Brain microvascular endothelial cell (primary cell): ENCODE measurements around the gene DNAJC15.
"Not testable (repeated sequence)": the region's sequence is repeated elsewhere in the genome, so short reads cannot be mapped to it uniquely, and the experiment has no call there.

Experiments
- DNase-seq: peaks from one replicate; pipeline ENCODE4 v3.0.0-alpha.2; 2020
- H3K27ac ChIP-seq: fragments of 250-450 bp; sonication (Bioruptor Pico); 2 replicates; pipeline ENCODE4 v1.5.1; 2020; ENCODE audit warnings: mild to moderate bottlenecking, moderate library complexity
- H3K27me3 ChIP-seq: fragments of 250-450 bp; sonication (Bioruptor Pico); replicated peaks from 2 replicates; pipeline ENCODE4 v1.5.1; 2020; ENCODE audit warnings: mild to moderate bottlenecking
- H3K36me3 ChIP-seq: fragments of 250-450 bp; sonication (Bioruptor Pico); replicated peaks from 2 replicates; pipeline ENCODE4 v1.5.1; 2020; ENCODE audit warnings: mild to moderate bottlenecking
- H3K4me3 ChIP-seq: 2 replicates; pipeline ENCODE4 v1.5.1; 2011; ENCODE audit warnings: low read depth, mild to moderate bottlenecking, control low read depth, low read length, moderate library complexity
- in situ Hi-C: cut with HindIII; loops from 2 replicates; pipeline ENCODE4 v1.10.0; 2017; ENCODE audit warnings: low sequenced_read_pairs, low pct_ligation_motif_present
- TF ChIP-seq, protein P1 (sequence below): IDR thresholded peaks from 2 replicates; pipeline ENCODE4 v1.5.1; 2011; ENCODE audit warnings: low read depth, mild to moderate bottlenecking, moderate library complexity, low read length, control low read depth, inconsistent platforms; ENCODE audit errors: missing control alignments

The DNAJC15 gene

DNA sequence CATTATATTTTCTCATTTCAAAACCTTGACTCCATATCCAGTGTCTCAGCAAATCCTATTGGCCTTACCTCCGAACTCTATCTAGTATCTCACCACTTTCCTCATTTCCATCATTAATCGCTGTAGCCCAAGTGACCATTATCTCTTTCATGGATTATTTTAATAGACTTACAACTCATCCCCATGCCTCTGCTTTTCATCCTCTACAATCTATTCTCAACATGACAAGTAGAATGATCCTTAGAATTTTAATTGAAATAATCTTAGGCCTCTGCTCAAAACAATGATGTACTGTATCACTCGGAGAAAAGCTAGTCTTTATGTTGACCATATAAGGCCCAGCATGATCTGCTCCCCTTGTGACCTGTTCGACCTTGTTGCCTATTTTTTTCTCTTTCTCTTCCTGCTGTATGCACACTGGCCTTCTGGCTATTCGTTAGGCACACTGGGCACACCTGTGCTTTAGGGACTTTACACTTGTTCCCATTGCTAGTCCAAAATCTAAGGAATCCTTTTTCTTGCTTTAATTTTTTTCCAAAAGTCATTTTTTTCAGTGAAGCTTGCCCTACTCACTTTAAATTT lies 21.4 kb downstream of the DNAJC15 start:
- H3K4me3 ChIP-seq = no peak overlapping the region
- no peaks in the 10 kb centered on the region for H3K27me3 ChIP-seq
- in situ Hi-C loops = no loop called here
- no peak for DNase-seq
- H3K36me3 ChIP-seq = no peaks in the 10 kb centered on the region
- TF ChIP-seq, protein P1, sequence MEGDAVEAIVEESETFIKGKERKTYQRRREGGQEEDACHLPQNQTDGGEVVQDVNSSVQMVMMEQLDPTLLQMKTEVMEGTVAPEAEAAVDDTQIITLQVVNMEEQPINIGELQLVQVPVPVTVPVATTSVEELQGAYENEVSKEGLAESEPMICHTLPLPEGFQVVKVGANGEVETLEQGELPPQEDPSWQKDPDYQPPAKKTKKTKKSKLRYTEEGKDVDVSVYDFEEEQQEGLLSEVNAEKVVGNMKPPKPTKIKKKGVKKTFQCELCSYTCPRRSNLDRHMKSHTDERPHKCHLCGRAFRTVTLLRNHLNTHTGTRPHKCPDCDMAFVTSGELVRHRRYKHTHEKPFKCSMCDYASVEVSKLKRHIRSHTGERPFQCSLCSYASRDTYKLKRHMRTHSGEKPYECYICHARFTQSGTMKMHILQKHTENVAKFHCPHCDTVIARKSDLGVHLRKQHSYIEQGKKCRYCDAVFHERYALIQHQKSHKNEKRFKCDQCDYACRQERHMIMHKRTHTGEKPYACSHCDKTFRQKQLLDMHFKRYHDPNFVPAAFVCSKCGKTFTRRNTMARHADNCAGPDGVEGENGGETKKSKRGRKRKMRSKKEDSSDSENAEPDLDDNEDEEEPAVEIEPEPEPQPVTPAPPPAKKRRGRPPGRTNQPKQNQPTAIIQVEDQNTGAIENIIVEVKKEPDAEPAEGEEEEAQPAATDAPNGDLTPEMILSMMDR = no peak
- H3K27ac ChIP-seq = no peak overlapping the region

DNA sequence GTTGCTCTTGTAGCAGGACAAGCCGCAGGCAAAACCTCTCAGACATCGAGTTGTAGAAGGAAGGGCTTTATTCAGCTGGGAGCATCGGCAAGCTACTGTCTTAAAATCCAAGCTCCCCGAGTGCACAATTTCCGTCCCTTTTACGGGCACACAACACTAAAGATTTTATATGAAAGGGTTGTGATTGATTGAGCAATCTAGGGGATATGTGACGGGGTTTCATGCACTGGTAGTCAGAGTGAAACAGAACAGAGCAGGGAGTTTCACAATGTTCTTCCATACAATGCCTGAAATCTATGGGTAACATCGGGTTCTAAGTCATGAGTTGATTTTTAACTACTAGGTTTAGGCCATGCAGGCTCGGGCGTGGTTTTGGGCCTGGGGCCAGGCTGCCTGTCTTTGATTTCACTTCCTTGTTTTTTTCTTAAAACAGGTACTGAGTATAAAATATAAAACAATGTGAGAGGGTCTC lies 22.0 kb downstream of the DNAJC15 start:
- DNase-seq, H3K4me3 ChIP-seq, in situ Hi-C loops, H3K27ac ChIP-seq, H3K27me3 ChIP-seq, H3K36me3 ChIP-seq: not testable (repeated sequence)

GRCh38 chr13:43046259-43046658 lies 22.9 kb downstream of the DNAJC15 start:
- Histone ChIP-seq H3K27me3 (no peaks in the 10 kb centered on the region), H3K4me3 (no peak overlapping the region), H3K27ac (no peak overlapping the region), H3K36me3 (no peaks in the 10 kb centered on the region)
- no peak for DNase-seq
- in situ Hi-C loops = no loop called here
- TF ChIP-seq, protein P1 = no peak

DNA sequence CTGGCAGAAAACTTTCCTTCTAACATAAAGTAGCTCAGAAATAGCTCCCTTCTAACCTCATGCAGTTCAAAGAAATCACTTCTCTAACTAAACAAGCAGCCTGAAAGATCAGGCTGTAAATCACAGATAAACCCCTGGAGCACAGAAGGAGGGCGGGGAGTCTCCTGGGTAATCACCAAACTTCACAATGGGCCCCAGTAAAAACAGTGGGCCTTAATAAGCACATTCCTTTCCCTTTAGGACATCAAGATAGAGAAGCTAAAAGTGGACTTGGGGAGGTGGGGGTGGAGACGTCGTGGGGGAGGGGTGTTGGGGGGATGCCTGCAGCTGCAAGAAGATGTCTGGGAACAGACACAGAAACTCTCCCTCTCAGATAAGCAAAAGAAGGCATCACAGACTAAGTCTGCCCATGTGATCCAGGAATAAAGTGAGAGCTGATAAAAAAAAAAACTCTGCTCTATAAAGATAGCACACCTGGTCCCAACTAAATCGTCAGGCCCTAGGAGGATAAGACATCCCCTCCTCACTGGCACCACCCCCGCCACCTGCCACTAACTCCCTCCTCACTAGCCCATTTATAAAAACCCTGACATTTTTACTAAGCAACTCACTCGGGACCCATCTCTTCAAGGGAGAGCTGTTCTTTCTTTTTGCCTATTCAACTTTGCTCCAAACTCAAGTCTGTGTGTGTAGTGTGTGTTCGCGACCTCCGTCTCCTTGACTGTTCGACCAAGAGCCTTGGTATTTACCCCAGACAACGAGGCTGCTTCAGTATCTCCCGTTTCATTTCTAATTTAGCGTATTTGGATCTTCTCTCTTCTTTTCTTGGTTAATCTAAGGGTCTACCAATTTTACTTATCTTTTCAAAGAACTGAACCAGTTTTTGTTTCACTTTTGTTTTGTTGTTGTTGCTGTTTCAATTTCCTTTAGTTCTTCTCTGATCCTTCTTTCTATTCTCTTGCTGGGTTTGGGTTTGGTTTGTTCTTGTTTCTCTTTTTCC lies 31.7 kb downstream of the DNAJC15 start:
- no peaks in the 10 kb centered on the region for H3K27me3 ChIP-seq
- in situ Hi-C loops = no loop called here
- TF ChIP-seq, protein P1 = no peak
- H3K36me3 ChIP-seq = no peaks in the 10 kb centered on the region
- peak overlapping the region; percentile 49 for H3K4me3 ChIP-seq
- H3K27ac ChIP-seq = peak overlapping the region; percentile 94
- peak; percentile 84 for DNase-seq

- Histone ChIP-seq H3K27me3 (no peaks in the 10 kb centered on the region), H3K27ac (peak overlapping the region; percentile 91), H3K36me3 (no peaks in the 10 kb centered on the region), H3K4me3 (no peak overlapping the region)
- peak; percentile 81 for DNase-seq
- in situ Hi-C loops = no loop called here
- TF ChIP-seq, protein P1 = no peak
Observed at GRCh38 chr13:43057653-43058317, 34.4 kb downstream of the DNAJC15 start.

DNA sequence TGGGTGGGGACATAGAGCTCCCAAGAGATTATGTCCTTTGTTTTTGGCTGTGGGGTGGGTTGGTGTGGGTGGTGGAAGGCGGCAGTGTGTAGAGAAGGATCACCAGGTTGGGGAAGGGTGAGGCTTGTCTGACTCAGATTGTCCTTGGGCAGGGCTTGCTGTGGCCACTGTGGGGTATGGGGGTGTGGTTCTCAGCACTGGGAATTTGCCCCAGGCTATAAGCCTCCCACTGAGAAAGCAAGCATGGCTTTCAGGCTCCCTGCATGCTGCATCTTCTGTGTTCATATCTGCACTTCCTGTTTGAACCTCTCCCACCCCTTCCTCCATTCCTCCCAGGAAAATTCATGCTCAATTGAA lies 34.9 kb downstream of the DNAJC15 start:
- H3K4me3 ChIP-seq = no peak overlapping the region
- peak; percentile 81 for DNase-seq
- in situ Hi-C loops = no loop called here

More for the DNA sequence above, 34.9 kb downstream of the DNAJC15 start:
- H3K27ac ChIP-seq = peak overlapping the region; percentile 91
- no peaks in the 10 kb centered on the region for H3K36me3 ChIP-seq
- TF ChIP-seq, protein P1 = no peak
- H3K27me3 ChIP-seq = no peaks in the 10 kb centered on the region
